GM21367 (cell line): ENCODE data around the gene HPS4.

ENCODE experiments used
- ATAC-seq: cut with Tn5 transposase; IDR thresholded peaks from one replicate; pipeline ENCODE4 v1.9.1; 2021; ENCODE audit not compliant: unreplicated experiment

The HPS4 gene

GRCh38 chr22:26470807-26471206 lies 12.8 kb downstream of the HPS4 start:
- no peak for ATAC-seq

- ATAC-seq = no peak
These were observed 17.4 kb downstream of the HPS4 start for GRCh38 chr22:26466196-26466595.

GRCh38 chr22:26464312-26464711 lies 19.3 kb downstream of the HPS4 start:
- no peak for ATAC-seq

- no peak for ATAC-seq
These were observed 19.9 kb downstream of the HPS4 start for GRCh38 chr22:26463688-26464087.

- no peak for ATAC-seq
These were observed 20.4 kb downstream of the HPS4 start for GRCh38 chr22:26463101-26463661.

- no peak for ATAC-seq
These were observed 20.9 kb downstream of the HPS4 start for GRCh38 chr22:26462641-26463040.

- no peak for ATAC-seq
These were observed 21.5 kb downstream of the HPS4 start for GRCh38 chr22:26462051-26462450.

- no peak for ATAC-seq
These were observed 22.3 kb downstream of the HPS4 start for GRCh38 chr22:26461188-26461810.

- no peak for ATAC-seq
These were observed 23.4 kb downstream of the HPS4 start for GRCh38 chr22:26460202-26460601.

- ATAC-seq = no peak
These were observed 25.8 kb downstream of the HPS4 start for GRCh38 chr22:26457661-26458272.

- ATAC-seq = no peak
These were observed 29.6 kb downstream of the HPS4 start for GRCh38 chr22:26453812-26454500.

- ATAC-seq = no peak
These were observed 30.4 kb downstream of the HPS4 start for GRCh38 chr22:26453216-26453615.

GRCh38 chr22:26452236-26453016 lies 31.2 kb downstream of the HPS4 start:
- no peak for ATAC-seq

GRCh38 chr22:26450453-26451185 lies 33.0 kb downstream of the HPS4 start:
- no peak for ATAC-seq

GRCh38 chr22:26448941-26449340 lies 34.6 kb downstream of the HPS4 start:
- ATAC-seq = no peak

- no peak for ATAC-seq
These were observed 35.2 kb downstream of the HPS4 start for GRCh38 chr22:26448334-26448733.

GRCh38 chr22:26447584-26448329 lies 35.8 kb downstream of the HPS4 start:
- no peak for ATAC-seq

- no peak for ATAC-seq
These were observed 36.6 kb downstream of the HPS4 start for GRCh38 chr22:26446808-26447515.

- no peak for ATAC-seq
These were observed 37.9 kb downstream of the HPS4 start for GRCh38 chr22:26445577-26446275.
